Activated B cell treated with CpG ODN at 0.5 μM for 24 hours (primary cell): Measurements from ENCODE around the gene ABCB6. TPM values are rescaled to one million over a fixed set of nuclear protein-coding genes. Genes with fewer than 3 reads are reported as not detected.
A peak's percentile ranks its signal among the peaks of the same experiment; 100 is the strongest.

ENCODE experiments used
- ATAC-seq: fragments of 200-7000 bp; cut with Tn5 transposase; one replicate; pipeline ENCODE4 v1.10.0; 2021; ENCODE audit warnings: low read depth, mild to moderate bottlenecking, moderate library complexity
- CTCF ChIA-PET: fragments of 350-600 bp; sonication (Branson Sonifier 250); formaldehyde crosslinking; loops from one replicate; lab custom pipeline; 2021; ENCODE audit warnings: antibody characterized with exemption; lab: Charles Lee
- POLR2A ChIA-PET: fragments of 350-600 bp; sonication (Branson Sonifier 250); formaldehyde crosslinking; loops from one replicate; lab custom pipeline; 2021; ENCODE audit warnings: antibody characterized with exemption; lab: Charles Lee
- DNase-seq: peaks from one replicate; pipeline ENCODE4 v3.0.0; 2022
- H3K27ac Mint-ChIP-seq: one replicate; pipeline ENCODE4 v1.8.0; 2020; ENCODE audit warnings: mixed read lengths
- H3K27me3 Mint-ChIP-seq: one replicate; pipeline ENCODE4 v1.8.0; 2021; ENCODE audit warnings: mixed read lengths
- H3K36me3 Mint-ChIP-seq: one replicate; pipeline ENCODE4 v1.8.0; 2021; ENCODE audit warnings: low read depth, mixed read lengths
- H3K4me1 Mint-ChIP-seq: one replicate; pipeline ENCODE4 v1.8.0; 2021; ENCODE audit warnings: mixed read lengths
- H3K4me3 Mint-ChIP-seq: one replicate; pipeline ENCODE4 v1.8.0; 2020; ENCODE audit warnings: mild to moderate bottlenecking, mixed read lengths
- H3K9me3 Mint-ChIP-seq: one replicate; pipeline ENCODE4 v1.8.0; 2020; ENCODE audit warnings: mixed read lengths
- intact Hi-C: fragments of 100-400 bp; cut with micrococcal nuclease; formaldehyde crosslinking; loops from one replicate; pipeline ENCODE4 v1.15.1; 2024
- total RNA-seq: library from RNA; stranded (reverse); gene quantifications from 2 replicates; pipeline ENCODE4 v1.2.3, GENCODE V29; 2022
- TF ChIP-seq, protein P1 (sequence below): fragments of 200-600 bp; IDR thresholded peaks from one replicate; pipeline ENCODE4 v1.8.0; 2022; ENCODE audit warnings: antibody characterized with exemption, mild to moderate bottlenecking

Gene ABCB6
- total RNA-seq, 1 donor from 2014 or later: 16.6 TPM

DNA sequence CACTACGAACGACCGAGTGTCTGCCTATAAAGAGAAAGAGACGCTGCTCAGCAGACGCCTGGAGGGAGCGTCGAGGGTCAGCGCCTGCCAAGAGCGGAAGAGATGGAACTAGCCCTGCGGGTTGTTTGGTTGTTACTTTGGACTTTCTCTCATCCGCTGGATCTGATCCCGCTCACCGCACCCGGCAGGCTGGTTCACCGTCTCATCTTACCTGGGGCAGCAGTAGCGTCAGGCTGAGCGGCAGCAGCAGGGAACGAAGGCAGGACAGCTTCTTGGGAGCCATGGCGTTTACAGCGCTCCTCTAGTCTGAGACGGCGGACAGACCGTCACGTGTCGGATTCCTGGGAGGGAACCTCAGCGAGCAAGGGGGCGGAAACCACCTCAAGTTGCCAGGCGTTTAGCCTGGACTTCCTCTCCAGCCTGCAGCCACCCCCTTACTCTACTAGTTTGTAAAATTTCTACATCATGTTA is 24.6 kb upstream of the ABCB6 start:
- peak overlapping the region; percentile 50 for H3K27ac Mint-ChIP-seq
- POLR2A ChIA-PET: interaction anchor here (0.6 to 12.0 kb wide), 3 partner anchors 11 to 969 kb away, joined by 3 to 287 read pairs (median 91); partner anchors contain the start of genes ANKZF1, ATG9A, TUBA4A and TUBA4B
- H3K36me3 Mint-ChIP-seq: peaks cover 10% of the 10 kb centered on the region
- DNase-seq: no peak
- no peaks in the 10 kb centered on the region for H3K27me3 Mint-ChIP-seq
- ATAC-seq: no peak
- peaks cover 37% of the 10 kb centered on the region for H3K4me1 Mint-ChIP-seq
- intact Hi-C loops: no loop called here
- H3K9me3 Mint-ChIP-seq: no peaks in the 10 kb centered on the region
- TF ChIP-seq, protein P1, sequence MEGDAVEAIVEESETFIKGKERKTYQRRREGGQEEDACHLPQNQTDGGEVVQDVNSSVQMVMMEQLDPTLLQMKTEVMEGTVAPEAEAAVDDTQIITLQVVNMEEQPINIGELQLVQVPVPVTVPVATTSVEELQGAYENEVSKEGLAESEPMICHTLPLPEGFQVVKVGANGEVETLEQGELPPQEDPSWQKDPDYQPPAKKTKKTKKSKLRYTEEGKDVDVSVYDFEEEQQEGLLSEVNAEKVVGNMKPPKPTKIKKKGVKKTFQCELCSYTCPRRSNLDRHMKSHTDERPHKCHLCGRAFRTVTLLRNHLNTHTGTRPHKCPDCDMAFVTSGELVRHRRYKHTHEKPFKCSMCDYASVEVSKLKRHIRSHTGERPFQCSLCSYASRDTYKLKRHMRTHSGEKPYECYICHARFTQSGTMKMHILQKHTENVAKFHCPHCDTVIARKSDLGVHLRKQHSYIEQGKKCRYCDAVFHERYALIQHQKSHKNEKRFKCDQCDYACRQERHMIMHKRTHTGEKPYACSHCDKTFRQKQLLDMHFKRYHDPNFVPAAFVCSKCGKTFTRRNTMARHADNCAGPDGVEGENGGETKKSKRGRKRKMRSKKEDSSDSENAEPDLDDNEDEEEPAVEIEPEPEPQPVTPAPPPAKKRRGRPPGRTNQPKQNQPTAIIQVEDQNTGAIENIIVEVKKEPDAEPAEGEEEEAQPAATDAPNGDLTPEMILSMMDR: no peak
- H3K4me3 Mint-ChIP-seq: peak overlapping the region; percentile 63
- CTCF ChIA-PET: interaction anchor here (3.9 kb wide), 1 partner anchor 52 kb away, joined by 27 read pairs; no protein-coding TSS in a partner anchor

DNA sequence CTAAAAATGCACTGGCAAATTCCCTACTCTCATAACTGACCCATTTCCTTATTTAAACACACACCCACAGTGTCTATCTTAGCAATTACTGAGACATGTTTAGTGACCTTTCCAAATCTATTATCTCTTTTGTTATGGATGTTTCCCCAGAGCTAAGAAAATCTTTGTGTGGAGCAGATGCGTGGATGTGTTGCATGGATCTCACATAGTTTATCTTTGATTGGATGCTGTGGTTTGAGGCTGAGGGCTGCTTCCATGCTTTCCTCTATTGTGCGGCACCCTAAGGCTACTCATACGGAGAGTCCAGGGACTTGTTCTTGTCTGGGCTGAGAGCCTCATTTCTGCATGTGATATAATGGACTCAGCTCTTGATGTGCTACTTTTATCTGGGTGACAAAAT is 15.6 kb upstream of the ABCB6 start:
- Mint-ChIP-seq H3K36me3 (peaks cover 77% of the 10 kb centered on the region), H3K4me1 (peaks cover 22% of the 10 kb centered on the region)
- intact Hi-C loops: no loop called here

DNA sequence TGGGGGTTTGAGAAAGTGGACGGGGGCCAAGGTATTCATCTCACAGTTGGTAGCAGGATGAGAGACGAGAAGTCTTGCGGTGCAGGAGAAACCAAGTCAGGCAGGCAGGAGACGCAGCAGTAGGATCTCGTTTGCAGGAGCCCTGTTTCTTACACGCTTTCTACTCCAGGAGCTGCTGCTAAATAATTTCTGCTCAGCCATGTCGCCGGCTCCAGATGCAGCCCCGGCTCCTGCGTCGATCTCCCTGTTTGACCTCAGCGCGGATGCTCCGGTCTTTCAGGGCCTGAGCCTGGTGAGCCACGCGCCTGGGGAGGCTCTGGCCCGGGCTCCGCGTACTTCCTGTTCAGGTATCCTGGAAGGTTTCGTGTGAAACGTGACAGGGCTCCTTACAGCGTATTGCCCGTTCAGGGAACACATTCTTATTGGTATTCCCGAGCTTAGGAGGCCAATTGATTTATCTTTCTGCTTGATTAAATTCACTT is 11.3 kb upstream of the ABCB6 start:
- peak overlapping the region; percentile 95 for H3K27ac Mint-ChIP-seq
- H3K36me3 Mint-ChIP-seq: peaks cover 58% of the 10 kb centered on the region
- intact Hi-C loops: no loop called here
- H3K4me3 Mint-ChIP-seq: peak overlapping the region; percentile 96
- H3K27me3 Mint-ChIP-seq: no peaks in the 10 kb centered on the region
- TF ChIP-seq, protein P1: no peak
- ChIA-PET POLR2A (interaction anchor here (0.9 to 7.8 kb wide), 13 partner anchors 9 to 1001 kb away, joined by 3 to 287 read pairs (median 10); partner anchors contain the start of genes ABCB6, CNPPD1, DNAJB2 and GLB1L), CTCF (interaction anchor here (1.2 to 2.4 kb wide), 7 partner anchors 15 to 68 kb away, joined by 3 to 19 read pairs (median 4); partner anchors contain the start of genes GLB1L, STK16 and TUBA4A)
- ATAC-seq (no peak), DNase-seq (peak; percentile 36)
- peaks cover 43% of the 10 kb centered on the region for H3K4me1 Mint-ChIP-seq
- no peaks in the 10 kb centered on the region for H3K9me3 Mint-ChIP-seq

More for the DNA sequence above, 15.6 kb upstream of the ABCB6 start:
- no peak overlapping the region for H3K4me3 Mint-ChIP-seq
- H3K27ac Mint-ChIP-seq: no peak overlapping the region
- no peaks in the 10 kb centered on the region for H3K27me3 Mint-ChIP-seq
- TF ChIP-seq, protein P1: no peak
- no peak for ATAC-seq
- no peak for DNase-seq
- ChIA-PET CTCF (no interaction called here), POLR2A (interaction anchor here (0.6 to 2.2 kb wide), 4 partner anchors 11 to 56 kb away, joined by 3 to 10 read pairs (median 4); partner anchors contain the start of genes GLB1L, STK16 and TUBA4B)
- H3K9me3 Mint-ChIP-seq: no peaks in the 10 kb centered on the region

DNA sequence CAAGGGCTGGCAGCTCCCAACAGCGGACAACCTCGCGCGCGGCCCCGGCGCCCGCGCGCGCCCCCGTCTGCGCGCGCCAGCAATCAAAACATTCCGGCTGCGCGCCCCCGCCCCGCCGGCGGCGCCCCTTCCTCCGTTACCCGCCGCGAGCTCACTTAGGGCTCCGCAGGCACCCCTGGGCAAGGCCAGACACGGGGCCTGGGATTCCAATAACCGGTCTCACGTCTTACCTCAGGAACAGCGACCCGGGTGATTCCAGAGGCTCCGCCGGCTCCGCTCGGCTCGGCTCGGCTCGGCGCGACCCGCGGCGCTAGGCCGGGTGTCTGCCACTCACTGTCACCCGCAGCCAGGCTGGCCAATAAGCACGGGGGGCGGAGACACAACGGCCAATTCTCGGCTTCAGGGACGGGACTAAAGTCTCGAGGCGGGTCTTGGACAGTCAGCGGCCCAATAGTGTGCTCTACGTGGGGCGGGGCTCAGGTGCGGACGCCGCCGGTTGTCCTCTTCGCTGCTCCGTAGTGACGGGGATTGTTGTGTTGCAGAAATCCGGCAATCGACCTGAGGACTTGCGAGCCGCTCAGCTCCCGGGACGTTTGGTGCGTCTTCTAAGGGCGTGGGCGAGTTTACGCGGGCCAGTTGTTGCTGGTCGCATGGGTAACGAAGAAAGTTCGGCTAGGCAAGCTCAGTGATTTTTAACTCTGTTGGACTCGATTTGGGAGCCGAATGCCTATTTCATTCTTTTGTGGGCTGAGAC is 10.7 kb upstream of the ABCB6 start, which contains the start of the genes ANKZF1 and ATG9A:
Gene ANKZF1, plus strand, starts transcription at position 502 of the 754 bp plus-strand sequence. CDS start 452 bp downstream, outside the sequence.
Gene ATG9A, minus strand, starts transcription at position 332 of the 754 bp plus-strand sequence. CDS start 1,612 bp downstream, outside the sequence.
- Mint-ChIP-seq H3K9me3 (no peaks in the 10 kb centered on the region), H3K4me1 (peaks cover 43% of the 10 kb centered on the region), H3K36me3 (peaks cover 58% of the 10 kb centered on the region), H3K27me3 (no peaks in the 10 kb centered on the region), H3K27ac (peak within 1 kb of the TSS; percentile 95), H3K4me3 (peak within 1 kb of the TSS; percentile 96)
- DNase-seq: peak; percentile 90
- intact Hi-C loops: loop anchor here (1.0 kb wide), 10 partner anchors 11 to 159 kb away; partner anchors contain the start of genes ABCB6, DNAJB2, GLB1L and NHEJ1
- ATAC-seq: peak; percentile 97
- TF ChIP-seq, protein P1: no peak
- POLR2A ChIA-PET: interaction anchor here (0.7 to 7.8 kb wide), 14 partner anchors 10 to 1000 kb away, joined by 3 to 287 read pairs (median 10); partner anchors contain the start of genes ABCB6, CNPPD1, DNAJB2 and DNPEP
- CTCF ChIA-PET: interaction anchor here (0.7 to 2.4 kb wide), 9 partner anchors 15 to 68 kb away, joined by 3 to 19 read pairs (median 4); partner anchors contain the start of genes CNPPD1, DNAJB2, GLB1L and STK16
